H1 (cell line): Measurements from ENCODE around the gene E2F3. TPM values are rescaled to one million over a fixed set of nuclear protein-coding genes. Genes with fewer than 3 reads are reported as not detected.

ENCODE experiments used
- ATF2 ChIP-seq: IDR thresholded peaks from 2 replicates; pipeline ENCODE4 v1.6.1; 2012; ENCODE audit warnings: low read length, inconsistent platforms
- KDM1A ChIP-seq: fragments of 200-600, 300-600 bp; sonication (generic); IDR thresholded peaks from 2 replicates; pipeline ENCODE4 v1.7.1; 2016; ENCODE audit warnings: mild to moderate bottlenecking, low read length, borderline replicate concordance
- POLR2AphosphoS5 ChIP-seq: IDR thresholded peaks from 2 replicates; pipeline ENCODE4 v1.6.1; 2011; ENCODE audit warnings: low read depth, low read length
- SIRT6 ChIP-seq: IDR thresholded peaks from one replicate; pipeline ENCODE4 v1.7.1; 2012; ENCODE audit warnings: low read length, inconsistent platforms
- SRF ChIP-seq: IDR thresholded peaks from 2 replicates; pipeline ENCODE4 v1.6.1; 2011; ENCODE audit warnings: mild to moderate bottlenecking, low read depth, low read length, moderate library complexity
- SUZ12 ChIP-seq: fragments of 200-600 bp; sonication (generic); IDR thresholded peaks from 2 replicates; pipeline ENCODE4 v1.6.1; 2012; ENCODE audit warnings: mild to moderate bottlenecking, inconsistent platforms, low read length, moderate library complexity, mixed read lengths
- polyA plus RNA-seq, 7 experiments: library from polyadenylated mRNA; depleted of rRNA in 3 of 7; stranded (reverse) in 5 of 7; unstranded in 2 of 7; fragments of >200 nt in 5 of 7; fragments of 200-250 nt in 2 of 7; gene quantifications; 1 replicate in 5 of 7; 2 replicates in 1 of 7; 4 replicates in 1 of 7; pipeline versions ENCODE4 v1.2.1 to v1.2.3, GENCODE V29; 2011 to 2013; ENCODE audit warnings: missing spikeins in 2 of 7, mixed read lengths in 2 of 7
- total RNA-seq: library from RNA; stranded (reverse); fragmentation: NEBNext Ultra II Directional; extraction: Animal tissue kit (Norgen Biotek cat#: 25700); gene quantifications from 2 replicates; pipeline ENCODE4 v1.2.1, GENCODE V29; 2021

The E2F3 gene
- total and polyA plus RNA-seq, 2 of the 8 experiments (the other 6 are each of a cell fraction or from before 2014, with no cell fraction given): 14.9 to 42.2 TPM

GRCh38 chr6:20352346-20352745 lies 49.3 kb upstream of the E2F3 start (continued):
- no peak for TF ChIP-seq KDM1A
- no peak for TF ChIP-seq SRF
- TF ChIP-seq ATF2: no peak
- TF ChIP-seq POLR2AphosphoS5: no peak
- TF ChIP-seq SUZ12: no peak
- no peak for TF ChIP-seq SIRT6
